HG02642 (cell line): ENCODE data around the gene MTFMT.
"Not testable (repeated sequence)": the region's sequence is repeated elsewhere in the genome, so short reads cannot be mapped to it uniquely, and the experiment has no call there.

ENCODE experiments used
- ATAC-seq: cut with Tn5 transposase; IDR thresholded peaks from one replicate; pipeline ENCODE4 v1.9.1; 2021; ENCODE audit warnings: mild to moderate bottlenecking; ENCODE audit not compliant: unreplicated experiment, poor library complexity

MTFMT gene

GRCh38 chr15:65041787-65042186 lies 12.3 kb upstream of the MTFMT start:
- ATAC-seq = no peak

GRCh38 chr15:65040461-65040860 lies 11.0 kb upstream of the MTFMT start:
- ATAC-seq = no peak

DNA sequence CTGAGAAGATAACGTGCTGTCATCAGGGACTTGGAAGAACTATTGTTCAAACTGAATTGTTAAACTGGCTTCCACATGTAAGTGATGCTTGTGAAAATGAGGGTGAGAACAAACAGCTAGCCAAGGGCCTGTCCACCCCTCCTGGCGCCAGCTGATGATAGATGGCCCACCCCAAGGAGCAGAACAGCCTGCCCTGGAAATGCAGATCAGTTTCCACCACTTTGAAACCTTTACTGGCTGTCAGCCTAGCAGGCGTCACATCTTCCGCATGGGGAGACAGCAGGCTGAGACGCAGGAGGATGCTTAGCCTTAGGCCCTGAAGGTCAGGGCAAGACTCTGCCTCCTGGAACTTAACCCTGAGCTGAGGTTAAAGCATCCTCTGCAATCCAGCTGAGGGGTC lies 9.4 kb upstream of the MTFMT start:
- ATAC-seq = no peak

DNA sequence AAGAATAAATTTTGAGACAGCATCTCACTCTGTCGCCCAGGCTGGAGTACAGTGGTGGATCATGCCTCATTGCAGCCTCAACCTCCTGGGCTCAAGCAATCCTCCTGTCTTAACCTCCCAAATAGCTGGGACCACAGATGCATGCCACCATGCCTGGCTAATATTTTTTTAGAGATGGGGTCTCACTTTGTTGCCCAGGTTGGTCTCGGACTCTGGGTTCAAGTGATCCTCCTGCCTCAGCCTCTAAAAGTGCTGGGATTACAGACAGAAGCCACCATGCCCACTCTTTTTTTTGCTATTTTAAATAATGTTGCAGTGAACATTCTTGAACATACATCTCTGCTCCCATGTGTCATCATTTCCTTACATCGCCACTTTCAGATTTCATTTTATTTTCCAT lies 9.0 kb upstream of the MTFMT start:
- ATAC-seq = no peak

DNA sequence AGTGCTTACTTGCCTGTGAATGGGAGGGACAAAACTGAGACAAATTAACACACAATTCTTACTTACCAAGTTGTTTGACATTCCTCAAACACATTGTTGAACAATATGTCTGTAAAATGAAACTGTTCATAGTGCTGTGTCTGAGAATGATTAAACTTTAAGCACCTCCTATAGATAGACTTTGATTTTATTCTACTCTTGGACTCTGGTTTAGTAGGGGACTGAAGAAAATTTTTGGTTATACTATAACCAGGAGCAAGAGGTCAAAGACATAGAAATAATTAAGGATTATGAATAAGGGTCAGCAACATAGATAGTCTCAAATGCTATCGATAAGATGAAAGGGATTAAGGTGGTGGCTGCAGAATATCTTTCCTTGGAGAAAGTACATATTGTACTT lies 7.9 kb upstream of the MTFMT start:
- no peak for ATAC-seq

- ATAC-seq = no peak
Observed at GRCh38 chr15:65034719-65035118, 5.3 kb upstream of the MTFMT start.

GRCh38 chr15:65033659-65034269 lies 4.3 kb upstream of the MTFMT start:
- ATAC-seq = no peak

DNA sequence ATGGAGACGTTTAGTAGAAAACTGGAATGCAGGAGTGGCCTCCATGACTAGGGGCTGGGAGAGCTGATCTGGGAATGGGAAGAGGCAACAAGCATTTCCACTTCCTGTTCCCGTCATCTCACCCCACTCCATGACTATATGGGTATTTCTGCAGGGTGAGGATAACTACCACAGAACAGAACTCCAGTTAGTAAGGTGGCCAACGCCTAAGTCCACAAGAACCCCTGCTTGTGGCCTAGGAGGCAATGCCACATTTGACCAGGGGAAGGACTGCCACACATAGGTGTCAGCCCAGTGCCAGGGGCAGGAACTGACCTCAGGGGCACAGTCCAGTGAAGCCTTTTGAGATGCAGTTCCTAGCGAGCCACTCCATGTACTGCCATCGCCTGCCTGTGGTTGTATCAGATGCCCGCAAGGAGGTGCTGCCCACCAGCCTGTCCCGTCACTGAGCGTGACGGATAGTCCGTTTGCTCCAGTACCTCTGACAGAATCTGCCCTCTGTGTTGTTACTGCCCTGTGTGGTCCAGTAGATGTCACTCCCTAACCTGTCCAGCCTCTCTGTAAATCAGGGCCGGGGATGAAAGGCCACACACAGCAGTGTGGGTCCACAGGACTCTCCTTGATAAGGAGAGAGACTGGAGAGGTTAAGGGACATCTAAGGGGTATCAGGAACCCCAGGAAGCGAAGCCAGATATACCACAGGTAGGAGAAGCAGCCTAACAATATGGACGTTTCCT lies 3.5 kb upstream of the MTFMT start:
- no peak for ATAC-seq

GRCh38 chr15:65029736-65030208 lies 333 bp upstream of the MTFMT start:
- no peak for ATAC-seq

- ATAC-seq = no peak
Observed at GRCh38 chr15:65028338-65028737, 1.1 kb downstream of the MTFMT start.

GRCh38 chr15:65027593-65027992 lies 1.8 kb downstream of the MTFMT start:
- no peak for ATAC-seq

DNA sequence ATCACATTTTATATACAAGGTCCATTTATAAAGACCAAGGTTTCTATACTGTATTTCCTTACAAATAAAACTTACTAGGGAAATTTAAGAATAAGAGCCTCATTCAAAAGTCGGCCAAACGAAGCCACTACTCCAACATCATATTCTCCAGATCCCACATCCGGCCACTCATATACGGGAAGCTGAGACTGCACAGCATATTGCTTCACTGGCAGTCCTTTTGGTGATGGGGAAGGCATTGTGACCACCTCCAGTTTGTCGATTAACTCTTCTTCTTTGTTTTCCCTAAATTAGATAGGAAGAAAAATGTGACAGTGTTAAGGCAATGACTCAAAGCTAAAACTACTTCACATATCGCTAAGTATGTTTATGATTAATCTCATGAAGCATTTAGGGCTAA lies 2.7 kb downstream of the MTFMT start:
- ATAC-seq = no peak

DNA sequence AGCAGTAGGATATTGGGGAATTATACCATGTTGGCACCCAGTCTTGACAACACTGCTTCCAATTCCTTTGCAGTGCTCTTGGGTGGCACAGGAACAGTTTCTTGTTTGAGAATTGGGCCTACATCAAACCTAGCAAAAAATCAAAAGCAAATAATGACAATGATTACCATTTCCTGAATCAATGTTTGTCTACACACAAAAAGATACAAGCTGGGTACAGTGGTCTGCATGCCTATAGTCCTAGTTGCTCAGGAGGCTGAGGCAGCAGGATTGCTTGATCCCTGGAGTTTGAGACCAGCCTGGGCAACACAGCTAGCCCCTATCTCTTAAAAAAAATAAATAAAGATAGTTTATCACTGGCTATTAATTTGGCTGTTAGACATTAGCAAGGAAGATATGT lies 8.0 kb downstream of the MTFMT start:
- ATAC-seq = no peak

- ATAC-seq = no peak
Observed at GRCh38 chr15:65020419-65020818, 9.0 kb downstream of the MTFMT start.

DNA sequence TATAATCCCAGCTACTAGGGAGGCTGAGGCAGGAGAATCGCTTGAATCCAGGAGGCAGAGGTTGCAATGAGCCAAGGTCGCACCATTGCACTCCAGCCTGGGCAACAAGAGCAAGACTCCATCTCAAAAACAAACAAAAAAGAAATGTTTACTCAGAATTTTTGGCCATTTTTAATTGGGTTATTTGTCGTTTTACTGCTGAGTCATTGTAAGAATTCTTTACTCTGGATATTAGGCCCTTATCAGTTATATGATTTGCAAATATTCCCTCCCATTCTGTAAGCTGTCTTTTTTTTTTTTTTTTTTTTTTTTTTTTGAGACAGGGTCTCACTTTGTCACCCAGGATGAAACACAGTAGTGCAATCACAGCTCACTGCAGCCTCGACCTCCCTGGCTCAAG lies 18.2 kb downstream of the MTFMT start:
- ATAC-seq = not testable (repeated sequence)

GRCh38 chr15:65008983-65009382 lies 20.5 kb downstream of the MTFMT start:
- no peak for ATAC-seq

DNA sequence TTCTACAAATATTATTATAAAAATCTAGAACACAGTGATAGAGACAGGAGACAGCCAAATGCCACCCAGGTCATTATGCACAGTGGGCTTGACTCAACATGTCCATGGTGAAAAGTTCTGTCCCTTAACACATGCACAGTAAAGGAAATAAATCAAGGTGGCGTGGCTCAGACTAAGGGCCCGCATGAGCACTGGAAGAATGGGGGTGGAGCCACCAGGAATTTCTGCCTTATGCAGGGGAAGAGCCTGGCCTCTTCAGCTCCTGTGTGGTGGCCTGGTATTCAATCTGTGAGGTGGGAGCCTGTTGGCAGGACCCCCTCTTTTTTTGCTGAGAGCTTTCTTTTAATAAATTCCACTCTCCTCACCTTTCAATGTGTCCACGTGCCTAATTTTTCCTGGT lies 22.6 kb downstream of the MTFMT start:
- no peak for ATAC-seq

- no peak for ATAC-seq
Observed at GRCh38 chr15:65004993-65005392, 24.4 kb downstream of the MTFMT start.

GRCh38 chr15:64997745-64998375 lies 31.6 kb downstream of the MTFMT start:
- ATAC-seq = no peak

- ATAC-seq = no peak
Observed at GRCh38 chr15:64997066-64997465, 32.4 kb downstream of the MTFMT start.

- ATAC-seq = no peak
Observed at GRCh38 chr15:64993290-64993689, 36.1 kb downstream of the MTFMT start.
